Transverse colon (tissue), 4 donors: Measurements from ENCODE around the gene RTP3.

Experiments used
- POLR2A ChIP-seq: fragments of 450-650 bp; IDR thresholded peaks from one replicate; pipeline ENCODE4 v1.6.1; 2016; ENCODE audit warnings: antibody characterized with exemption, mild to moderate bottlenecking, moderate library complexity
- POLR2AphosphoS5 ChIP-seq, 3 donors: sonication (generic); formaldehyde crosslinking; IDR thresholded peaks; one replicate each; pipeline ENCODE4 v1.6.1; 2016; ENCODE audit warnings: antibody characterized with exemption in 3 of 3
- TF ChIP-seq, protein P1 (sequence below), 5 experiments: fragments of 200-600 bp in 3 of 5; fragments of 450-650 bp in 2 of 5; sonication (generic) in 3 of 5; IDR thresholded peaks; 1 replicate in 2 of 5; 2 replicates in 3 of 5; pipeline ENCODE4 v1.5.1; 2016 to 2017; ENCODE audit warnings: antibody characterized with exemption in 5 of 5, inconsistent platforms in 3 of 5, mild to moderate bottlenecking in 2 of 5, moderate library complexity in 1 of 5

DNA sequence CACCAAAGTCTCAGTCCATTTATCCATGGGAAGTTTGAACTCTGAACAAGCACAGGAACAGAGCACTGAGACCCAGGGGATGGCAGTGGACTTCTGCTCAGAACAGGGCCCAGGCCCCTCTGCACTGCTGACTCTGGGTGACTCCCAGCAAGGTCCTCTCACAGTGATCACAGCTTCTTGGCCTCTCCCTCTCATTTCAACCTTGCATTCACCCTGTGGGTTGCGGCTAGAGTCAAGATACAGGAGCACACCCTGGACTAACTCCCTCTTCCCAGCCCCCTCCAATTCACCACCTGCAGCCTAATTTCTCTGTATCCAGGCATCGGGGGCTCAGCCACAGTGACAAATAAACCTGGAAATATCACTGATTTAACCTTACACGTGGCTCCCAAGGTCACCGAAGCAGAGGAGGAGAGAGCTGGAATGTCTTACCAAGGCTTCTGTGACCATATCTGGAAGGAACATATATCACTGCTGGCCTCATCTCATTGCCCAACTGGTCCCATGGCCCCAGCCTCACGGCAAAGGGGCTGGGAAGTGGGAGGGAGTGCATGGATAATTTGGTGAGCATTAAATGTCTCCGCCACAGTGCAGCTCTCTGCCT lies 1.2 kb downstream of the RTP3 start:
- TF ChIP-seq, protein P1, sequence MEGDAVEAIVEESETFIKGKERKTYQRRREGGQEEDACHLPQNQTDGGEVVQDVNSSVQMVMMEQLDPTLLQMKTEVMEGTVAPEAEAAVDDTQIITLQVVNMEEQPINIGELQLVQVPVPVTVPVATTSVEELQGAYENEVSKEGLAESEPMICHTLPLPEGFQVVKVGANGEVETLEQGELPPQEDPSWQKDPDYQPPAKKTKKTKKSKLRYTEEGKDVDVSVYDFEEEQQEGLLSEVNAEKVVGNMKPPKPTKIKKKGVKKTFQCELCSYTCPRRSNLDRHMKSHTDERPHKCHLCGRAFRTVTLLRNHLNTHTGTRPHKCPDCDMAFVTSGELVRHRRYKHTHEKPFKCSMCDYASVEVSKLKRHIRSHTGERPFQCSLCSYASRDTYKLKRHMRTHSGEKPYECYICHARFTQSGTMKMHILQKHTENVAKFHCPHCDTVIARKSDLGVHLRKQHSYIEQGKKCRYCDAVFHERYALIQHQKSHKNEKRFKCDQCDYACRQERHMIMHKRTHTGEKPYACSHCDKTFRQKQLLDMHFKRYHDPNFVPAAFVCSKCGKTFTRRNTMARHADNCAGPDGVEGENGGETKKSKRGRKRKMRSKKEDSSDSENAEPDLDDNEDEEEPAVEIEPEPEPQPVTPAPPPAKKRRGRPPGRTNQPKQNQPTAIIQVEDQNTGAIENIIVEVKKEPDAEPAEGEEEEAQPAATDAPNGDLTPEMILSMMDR (IDR thresholded peaks at IDR 0.05) = no peak
- no peak for TF ChIP-seq POLR2AphosphoS5 (IDR thresholded peaks at IDR 0.05)
- TF ChIP-seq POLR2A = no peak
